ENCODE results near the gene GSTO2. TPM values are rescaled to one million over a fixed set of nuclear protein-coding genes. Genes with fewer than 3 reads are reported as not detected.

Gene GSTO2
- total and polyA plus RNA-seq, 2 of the 4 experiments (the other 2 are of a cell fraction): 1.4 to 2.3 TPM

GRCh38 chr10:104243512-104243911 lies 25.5 kb upstream of the GSTO2 start:
- BruUV-seq (replicated peaks): no TSS peak

More at GRCh38 chr10:104243512-104243911, 25.5 kb upstream of the GSTO2 start:
- Histone ChIP-seq H3K56ac (ENCODE audit: extremely low read depth, insufficient read depth, low read length) (no peak overlapping the region), H3K4me3 (ENCODE audit: insufficient read depth, low read depth, low read length) (no peak overlapping the region), H4K5ac (ENCODE audit: low read depth, low read length) (no peak overlapping the region), H4K8ac (ENCODE audit: low read depth in 2 of 2, low read length in 2 of 2) (no peak overlapping the region), H3K4me2 (ENCODE audit: low read depth, low read length) (no peak overlapping the region), H3K23ac (ENCODE audit: low read depth, low read length) (no peak overlapping the region), H2AFZ (replicated peaks; ENCODE audit: low read length, poor library complexity) (no peak overlapping the region), H3K9me1 (ENCODE audit: insufficient read depth, low read length) (no peaks in the 10 kb centered on the region), H2AK5ac (ENCODE audit: low read depth, low read length) (no peak overlapping the region), H2BK20ac (ENCODE audit: low read depth, low read length) (no peak overlapping the region), H3K27ac (ENCODE audit: insufficient read depth, low read length) (no peak overlapping the region), H4K91ac (ENCODE audit: insufficient read depth, low read depth, low read length) (no peak overlapping the region), H3K18ac (ENCODE audit: low read depth, low read length) (no peak overlapping the region), H2BK15ac (ENCODE audit: low read depth, low read length) (no peak overlapping the region), H3K4ac (ENCODE audit: low read depth, low read length) (no peak overlapping the region), H3K79me1 (ENCODE audit: low read depth in 1 of 2, low read length in 2 of 2) (no peaks in the 10 kb centered on the region), H2AK9ac (replicated peaks; ENCODE audit: low read depth, low read length, poor library complexity) (no peak overlapping the region), H2BK120ac (ENCODE audit: low read depth, low read length) (no peak overlapping the region), H3K27me3 (ENCODE audit: control insufficient read depth, insufficient read depth, low read length) (peaks cover 14% of the 10 kb centered on the region), H2BK5ac (ENCODE audit: low read depth, low read length, poor library complexity, severe bottlenecking) (no peak overlapping the region), H4K20me1 (ENCODE audit: insufficient read depth, low read length) (no peaks in the 10 kb centered on the region), H3K4me1 (ENCODE audit: control insufficient read depth, insufficient read depth, low read length) (no peaks in the 10 kb centered on the region), H3K9ac (ENCODE audit: low read depth, low read length) (no peak overlapping the region), H3K14ac (replicated peaks; ENCODE audit: low read depth, low read length) (no peak overlapping the region), H3K9me3 (ENCODE audit: control insufficient read depth, insufficient read depth, low read length) (no peaks in the 10 kb centered on the region; the same call in 1 of the 2 replicates), H3K36me3 (ENCODE audit: control insufficient read depth, insufficient read depth, low read length) (no peaks in the 10 kb centered on the region)
- ChIA-PET POLR2A (ENCODE audit: unreplicated experiment) (no interaction called here), CTCF (no interaction called here)
- intact Hi-C loops (cut with micrococcal nuclease): no loop called here
- ATAC-seq (ENCODE audit: low read depth): no peak
- DNase-seq: no peak
- in situ Hi-C loops (cut with MboI; ENCODE audit: low sequenced_read_pairs): no loop called here
- dilution Hi-C loops (cut with HindIII; ENCODE audit: low sequenced_read_pairs, unreplicated experiment): no loop called here
- TF ChIP-seq FOS (IDR thresholded peaks at IDR 0.05; ENCODE audit: low read depth, low read length) (no peak), MXI1 (IDR thresholded peaks at IDR 0.05; ENCODE audit: borderline replicate concordance, low read depth, low read length) (no peak), MAFK (IDR thresholded peaks at IDR 0.05; ENCODE audit: low read depth, low read length) (no peak), NFE2L2 (IDR thresholded peaks at IDR 0.05; ENCODE audit: low read depth, low read length) (no peak), SMC3 (IDR thresholded peaks at IDR 0.05; ENCODE audit: low read depth, low read length) (no peak), RCOR1 (IDR thresholded peaks at IDR 0.05; ENCODE audit: insufficient replicate concordance, low read length) (no peak), CHD1 (IDR thresholded peaks at IDR 0.05; ENCODE audit: low read depth, low read length) (no peak), ELK1 (IDR thresholded peaks at IDR 0.05; ENCODE audit: borderline replicate concordance, low read depth, low read length) (no peak), CEBPB (IDR thresholded peaks at IDR 0.05; ENCODE audit: low read depth, low read length) (no peak), BHLHE40 (IDR thresholded peaks at IDR 0.05; ENCODE audit: low read depth, low read length) (no peak), CTCF (conservative IDR thresholded peaks at IDR 0.05; ENCODE audit: low read depth, low read length) (no peak), RAD21 (IDR thresholded peaks at IDR 0.05; ENCODE audit: low read length) (no peak)
- WGBS, 2 experiments (ENCODE audit: extremely low coverage in 2 of 2, insufficient read length in 1 of 2): 20% methylated on average over 1 of the region's 5 CpGs; no CpG with 5 or more reads in 1 of the 2 experiments

All from IMR-90 (cell line).